PC-9 (cell line): ENCODE measurements around the gene BAD.

ENCODE experiments used
- CTCF ChIP-seq: fragments of 200-600 bp; sonication (generic); conservative IDR thresholded peaks from 2 replicates; pipeline ENCODE4 v1.6.1; 2017; ENCODE audit warnings: mixed run types, antibody characterized with exemption, mild to moderate bottlenecking, moderate library complexity
- EZH2 ChIP-seq: fragments of 200-600 bp; sonication (generic); IDR thresholded peaks from 2 replicates; pipeline ENCODE4 v1.8.0; 2017; ENCODE audit warnings: antibody characterized with exemption, low read depth

- TF ChIP-seq CTCF (no peak), EZH2 (no peak)
These were observed 52.9 kb downstream of the BAD start for GRCh38 chr11:64231546-64231945.
